ENCODE results near the gene DARS1. TPM values are rescaled to one million over a fixed set of nuclear protein-coding genes. Genes with fewer than 3 reads are reported as not detected.

DARS1 gene
- total and polyA plus RNA-seq, 2 of the 13 experiments (the other 11 are each of a cell fraction or from before 2014, with no cell fraction given) = 149 to 230 TPM

GRCh38 chr2:135985018-135985825, at the start of gene DARS1 (continued):
- TF ChIP-seq KIAA2018 (CRISPR knock-in tag; IDR thresholded peaks at IDR 0.05; ENCODE audit: borderline replicate concordance) (peak; percentile 83; the same call in 1 of the 2 replicates), XRCC5 (optimal IDR thresholded peaks at IDR 0.05; ENCODE audit: low read length) (peak; percentile 81), KLF13 (CRISPR knock-in tag; IDR thresholded peaks at IDR 0.05) (0 out of 2 replicates have a peak, but pooled peaks have one; percentile 65), CHD2 (IDR thresholded peaks at IDR 0.05; ENCODE audit: low read depth, low read length) (peak; percentile 99), ELF3 (CRISPR knock-in tag; IDR thresholded peaks at IDR 0.05) (peak; percentile 87), ZNF839 (CRISPR knock-in tag; IDR thresholded peaks at IDR 0.05; ENCODE audit: borderline replicate concordance) (peak; percentile 77), ZNF766 (CRISPR knock-in tag; IDR thresholded peaks at IDR 0.05; ENCODE audit: borderline replicate concordance) (peak; percentile 80), SNAI1 (CRISPR knock-in tag; IDR thresholded peaks at IDR 0.05; ENCODE audit: borderline replicate concordance) (peak; percentile 33; the same call in 1 of the 2 replicates), MED1 (CRISPR knock-in tag; IDR thresholded peaks at IDR 0.05) (peak; percentile 87), ZNF264 (CRISPR knock-in tag; IDR thresholded peaks at IDR 0.05) (peak; percentile 85), RNF2 (conservative IDR thresholded peaks at IDR 0.05; ENCODE audit: low read depth) (peak; percentile 60; the same call in 1 of the 2 replicates), ZBTB43 (CRISPR knock-in tag; conservative IDR thresholded peaks at IDR 0.05) (peak; percentile 64; the same call in 1 of the 2 replicates), NFYC (CRISPR knock-in tag; IDR thresholded peaks at IDR 0.05) (no peak; the same call in 1 of the 2 replicates), ATF7 (IDR thresholded peaks at IDR 0.05) (no peak), ATF7 (CRISPR knock-in tag; IDR thresholded peaks at IDR 0.05) (peak; percentile 83; the same call in 1 of the 2 replicates), ARID2 (CRISPR knock-in tag; IDR thresholded peaks at IDR 0.05; ENCODE audit: borderline replicate concordance) (peak; percentile 98)
- TF ChIP-seq, protein P1, sequence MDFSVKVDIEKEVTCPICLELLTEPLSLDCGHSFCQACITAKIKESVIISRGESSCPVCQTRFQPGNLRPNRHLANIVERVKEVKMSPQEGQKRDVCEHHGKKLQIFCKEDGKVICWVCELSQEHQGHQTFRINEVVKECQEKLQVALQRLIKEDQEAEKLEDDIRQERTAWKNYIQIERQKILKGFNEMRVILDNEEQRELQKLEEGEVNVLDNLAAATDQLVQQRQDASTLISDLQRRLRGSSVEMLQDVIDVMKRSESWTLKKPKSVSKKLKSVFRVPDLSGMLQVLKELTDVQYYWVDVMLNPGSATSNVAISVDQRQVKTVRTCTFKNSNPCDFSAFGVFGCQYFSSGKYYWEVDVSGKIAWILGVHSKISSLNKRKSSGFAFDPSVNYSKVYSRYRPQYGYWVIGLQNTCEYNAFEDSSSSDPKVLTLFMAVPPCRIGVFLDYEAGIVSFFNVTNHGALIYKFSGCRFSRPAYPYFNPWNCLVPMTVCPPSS (IDR thresholded peaks at IDR 0.05) = no peak
- TF ChIP-seq, protein P2, sequence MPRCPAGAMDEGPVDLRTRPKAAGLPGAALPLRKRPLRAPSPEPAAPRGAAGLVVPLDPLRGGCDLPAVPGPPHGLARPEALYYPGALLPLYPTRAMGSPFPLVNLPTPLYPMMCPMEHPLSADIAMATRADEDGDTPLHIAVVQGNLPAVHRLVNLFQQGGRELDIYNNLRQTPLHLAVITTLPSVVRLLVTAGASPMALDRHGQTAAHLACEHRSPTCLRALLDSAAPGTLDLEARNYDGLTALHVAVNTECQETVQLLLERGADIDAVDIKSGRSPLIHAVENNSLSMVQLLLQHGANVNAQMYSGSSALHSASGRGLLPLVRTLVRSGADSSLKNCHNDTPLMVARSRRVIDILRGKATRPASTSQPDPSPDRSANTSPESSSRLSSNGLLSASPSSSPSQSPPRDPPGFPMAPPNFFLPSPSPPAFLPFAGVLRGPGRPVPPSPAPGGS (CRISPR knock-in tag; IDR thresholded peaks at IDR 0.05) = peak; percentile 79; the same call in 1 of the 2 replicates
